K562 (cell line): ENCODE data around the gene FBXO27. TPM values are rescaled to one million over a fixed set of nuclear protein-coding genes. Genes with fewer than 3 reads are reported as not detected.
A peak's percentile ranks its signal among the peaks of the same experiment; 100 is the strongest.

Experiments
- ATAC-seq: fragments of 200-7000 bp; cut with Tn5 transposase; 3 replicates; pipeline ENCODE4 v1.9.1; 2020; ENCODE audit warnings: moderate library complexity
- BruUV-seq: library from RNA; stranded (reverse); fragments of 400-500 nt; replicated peaks from 2 replicates; lab custom pipeline; 2021; lab: Mats Ljungman, UMichigan
- CTCF ChIA-PET: fragments of 300-600 bp; formaldehyde crosslinking; extraction: SDS; loops from one replicate; lab custom pipeline; 2021; ENCODE audit warnings: low intra/inter-chr PET ratio; lab: Yijun Ruan, JAX
- POLR2A ChIA-PET: fragments of 300-600, 350-650 bp; sonication (Branson Sonifier 250); formaldehyde crosslinking; extraction: SDS; loops from one replicate; lab custom pipeline; 2021; ENCODE audit warnings: antibody characterized with exemption, inconsistent platforms; lab: Yijun Ruan, JAX
- DNase-seq, 4 experiments: peaks; one replicate each; pipeline versions ENCODE4 v3.0.0 to v3.0.0-alpha.2; 2011 to 2018; ENCODE audit warnings: low spot score in 3 of 4, mixed read lengths in 3 of 4; ENCODE audit errors: extremely low read depth in 1 of 4
- FAIRE-seq: peaks from 2 replicates; lab custom pipeline; 2011; peaks lifted over from hg19 to GRCh38; lab: Jason Lieb, UNC
- H2AFZ ChIP-seq: 2 replicates; pipeline ENCODE4 v1.6.0; 2011; ENCODE audit warnings: low read depth, low read length, control low read depth, inconsistent platforms
- H3K27ac ChIP-seq: fragments of 200-600 bp; 3 replicates; pipeline ENCODE4 v1.8.0; 2011; ENCODE audit warnings: low read depth, mild to moderate bottlenecking, control low read depth, inconsistent platforms, low read length, moderate library complexity, mixed read lengths; ENCODE audit errors: extremely low read depth
- H3K27me3 ChIP-seq, 2 experiments: fragments of 300-600 bp in 1 of 2; 2 replicates in 1 of 2; 3 replicates in 1 of 2; pipeline versions ENCODE4 v1.6.0 to v1.8.0; 2011; ENCODE audit warnings: inconsistent platforms in 2 of 2, low read length in 2 of 2, mild to moderate bottlenecking in 1 of 2, mixed read lengths in 1 of 2, moderate library complexity in 1 of 2; ENCODE audit not compliant: control insufficient read depth in 2 of 2, insufficient read depth in 2 of 2
- H3K36me3 ChIP-seq: fragments of 300-600 bp; 3 replicates; pipeline ENCODE4 v1.8.0; 2011; ENCODE audit warnings: mild to moderate bottlenecking, low read length, inconsistent platforms; ENCODE audit not compliant: control insufficient read depth, insufficient read depth
- H3K4me1 ChIP-seq, 2 experiments: fragments of 200-600 bp in 1 of 2; replicated peaks in 1 of 2; 2 replicates in 1 of 2; 3 replicates in 1 of 2; pipeline versions ENCODE4 v1.5.1 to v1.8.0; 2011; ENCODE audit warnings: inconsistent platforms in 2 of 2, low read length in 2 of 2, mild to moderate bottlenecking in 1 of 2, mixed read lengths in 1 of 2, moderate library complexity in 1 of 2; ENCODE audit not compliant: control insufficient read depth in 2 of 2, insufficient read depth in 2 of 2
- H3K4me2 ChIP-seq: 2 replicates; pipeline ENCODE4 v1.6.1; 2011; ENCODE audit warnings: low read length, control low read depth, inconsistent platforms, mixed read lengths; ENCODE audit not compliant: insufficient read depth
- H3K4me3 ChIP-seq: fragments of 200-600 bp; sonication (generic), shearing (Covaris generic); 2 replicates; pipeline ENCODE4 v1.5.1; 2016; ENCODE audit warnings: control low read depth, inconsistent platforms
- H3K79me2 ChIP-seq: fragments of 200-600 bp; 3 replicates; pipeline ENCODE4 v1.8.0; 2011; ENCODE audit warnings: low read length, inconsistent platforms; ENCODE audit not compliant: control insufficient read depth, insufficient read depth
- H3K9ac ChIP-seq, 2 experiments: 2 replicates each; pipeline versions ENCODE4 v1.6.0 to v1.6.1; 2011; ENCODE audit warnings: low read depth in 2 of 2, low read length in 2 of 2, control low read depth in 1 of 2, inconsistent platforms in 1 of 2, mild to moderate bottlenecking in 1 of 2, mixed read lengths in 1 of 2; ENCODE audit not compliant: insufficient read depth in 1 of 2
- H3K9me1 ChIP-seq: one replicate; pipeline ENCODE4 v1.6.0; 2011; ENCODE audit warnings: inconsistent platforms, mild to moderate bottlenecking, low read length, moderate library complexity; ENCODE audit not compliant: control insufficient read depth, insufficient read depth
- H3K9me3 ChIP-seq: replicated peaks from 2 replicates; pipeline ENCODE4 v1.5.1; 2011; ENCODE audit warnings: low read depth, low read length, inconsistent platforms; ENCODE audit not compliant: control insufficient read depth, insufficient read depth
- H4K20me1 ChIP-seq: replicated peaks from 2 replicates; pipeline ENCODE4 v1.6.1; 2011; ENCODE audit warnings: low read length, inconsistent platforms, mixed read lengths; ENCODE audit not compliant: control insufficient read depth, insufficient read depth
- ATF2 ChIP-seq: sonication (generic); formaldehyde crosslinking; IDR thresholded peaks from 2 replicates; pipeline ENCODE4 v1.8.1; 2022; ENCODE audit warnings: missing genetic modification reagents
- ATF4 ChIP-seq: fragments of 450-650 bp; formaldehyde crosslinking; IDR thresholded peaks from 2 replicates; pipeline ENCODE4 v1.4.0; 2022; ENCODE audit warnings: mild to moderate bottlenecking, moderate library complexity
- CBX1 ChIP-seq: sonication (generic); IDR thresholded peaks from 2 replicates; pipeline ENCODE4 v1.6.1; 2016; ENCODE audit warnings: antibody characterized with exemption, low read depth, mild to moderate bottlenecking
- CBX2 ChIP-seq: fragments of 200-600 bp; sonication (generic); IDR thresholded peaks from one replicate; pipeline ENCODE4 v1.6.1; 2012; ENCODE audit warnings: mild to moderate bottlenecking, low read length, inconsistent platforms; ENCODE audit not compliant: insufficient read depth, poor library complexity, severe bottlenecking
- CHD4 ChIP-seq: fragments of 200-600 bp; sonication (generic); IDR thresholded peaks from 3 replicates; pipeline ENCODE4 v1.6.1; 2012; ENCODE audit warnings: low read depth, mild to moderate bottlenecking, mixed read lengths, low read length, inconsistent platforms; ENCODE audit not compliant: insufficient read depth, insufficient replicate concordance, poor library complexity, severe bottlenecking
- E2F1 ChIP-seq: sonication (generic); formaldehyde crosslinking; IDR thresholded peaks from 2 replicates; pipeline ENCODE4 v1.8.1; 2023; ENCODE audit warnings: mild to moderate bottlenecking, missing genetic modification reagents, moderate library complexity
- FOXA3 ChIP-seq, 2 experiments: fragments of 450-650 bp in 1 of 2; sonication (generic) in 1 of 2; formaldehyde crosslinking; IDR thresholded peaks in 1 of 2; conservative IDR thresholded peaks in 1 of 2; 2 replicates each; pipeline versions ENCODE4 v1.4.0 to v1.8.0; 2020 to 2022; ENCODE audit warnings: mild to moderate bottlenecking in 2 of 2, missing genetic modification reagents in 1 of 2
- GTF2A2 ChIP-seq: IDR thresholded peaks from 2 replicates; pipeline ENCODE4 v1.6.1; 2016; ENCODE audit warnings: mild to moderate bottlenecking, missing genetic modification characterization, missing compliant biosample characterization
- KAT8 ChIP-seq: fragments of 450-650 bp; IDR thresholded peaks from 2 replicates; pipeline ENCODE4 v1.6.1; 2016; ENCODE audit warnings: low read depth, mild to moderate bottlenecking
- KDM1A ChIP-seq, 2 experiments: fragments of 450-650 bp; IDR thresholded peaks; 2 replicates each; pipeline ENCODE4 v1.6.1; 2016; ENCODE audit warnings: mild to moderate bottlenecking in 2 of 2
- MBD2 ChIP-seq: sonication (generic); IDR thresholded peaks from 2 replicates; pipeline ENCODE4 v1.6.1; 2016; ENCODE audit warnings: low read depth, borderline replicate concordance
- MCM5 ChIP-seq: fragments of 450-650 bp; IDR thresholded peaks from 2 replicates; pipeline ENCODE4 v1.6.1; 2016; ENCODE audit warnings: low read depth
- MECOM ChIP-seq: fragments of 250-450 bp; sonication (Bioruptor Pico); IDR thresholded peaks from 2 replicates; pipeline ENCODE4 v1.8.0; 2022; ENCODE audit warnings: inconsistent platforms
- PHF20 ChIP-seq: fragments of 450-650 bp; IDR thresholded peaks from 2 replicates; pipeline ENCODE4 v1.6.1; 2018; ENCODE audit not compliant: partially characterized antibody
- PTBP1 ChIP-seq: fragments of 200-400 bp; formaldehyde crosslinking; IDR thresholded peaks from 2 replicates; pipeline ENCODE4 v1.6.1; 2017; ENCODE audit warnings: low read depth, low read length
- RBM25 ChIP-seq: fragments of 200-400 bp; formaldehyde crosslinking; IDR thresholded peaks from 2 replicates; pipeline ENCODE4 v1.6.1; 2018; ENCODE audit warnings: low read length, low read depth, moderate library complexity; ENCODE audit not compliant: severe bottlenecking
- RBM39 ChIP-seq: fragments of 200-400 bp; formaldehyde crosslinking; optimal IDR thresholded peaks from 2 replicates; pipeline ENCODE3; 2018; ENCODE audit warnings: low read depth, low read length
- SETDB1 ChIP-seq: IDR thresholded peaks from one replicate; pipeline ENCODE4 v1.6.1; 2012; ENCODE audit warnings: low read length, control low read depth, inconsistent platforms
- SMARCA5 ChIP-seq: fragments of 450-650 bp; IDR thresholded peaks from 2 replicates; pipeline ENCODE4 v1.6.1; 2016
- THAP7 ChIP-seq: fragments of 250-450 bp; sonication (Bioruptor Pico); IDR thresholded peaks from 2 replicates; pipeline ENCODE4 v1.5.0; 2021
- TRIM28 ChIP-seq: fragments of 450-650 bp; IDR thresholded peaks from 2 replicates; pipeline ENCODE4 v1.6.1; 2017
- ZNF431 ChIP-seq: sonication (generic); formaldehyde crosslinking; IDR thresholded peaks from 2 replicates; pipeline ENCODE4 v1.8.0; 2022; ENCODE audit warnings: mild to moderate bottlenecking, missing genetic modification reagents
- WGBS: fragments of 100-300 bp; shearing (Covaris generic); methylation state at CpG from one replicate; pipeline ENCODE4 v1.1.6; 2016; ENCODE audit warnings: low coverage, mixed read lengths; ENCODE audit not compliant: insufficient coverage; ENCODE audit errors: missing lambda C conversion rate; 5-methylcytosine and 5-hydroxymethylcytosine counted together
- in situ Hi-C: fragments of 300-500 bp; cut with MboI; formaldehyde crosslinking; loops from 4 replicates; pipeline ENCODE4 v1.15.0; 2018; ENCODE audit warnings: inconsistent platforms, mixed read lengths
- intact Hi-C: fragments of 100-400 bp; cut with micrococcal nuclease; formaldehyde crosslinking; loops from 2 replicates; pipeline ENCODE4 v1.14.2; 2022
- polyA plus RNA-seq, 8 experiments: library from polyadenylated mRNA; depleted of rRNA in 4 of 8; stranded (reverse) in 5 of 8; unstranded in 3 of 8; fragments of >200 nt; fragmentation: Nextera tagmentation in 2 of 8; fragmentation: Illumina TruSeq in 1 of 8; extraction: Ambion mirVana in 2 of 8; extraction: Trizol in 1 of 8; gene quantifications; 2 replicates each; pipeline versions ENCODE4 v1.2.1 to v1.2.3, GENCODE V29; 2011 to 2014; ENCODE audit warnings: inconsistent platforms in 1 of 8, missing spikeins in 1 of 8
- total RNA-seq, 7 experiments: library from RNA; depleted of rRNA in 6 of 7; stranded (reverse); fragments of >200 nt in 6 of 7; fragmentation: Illumina TruSeq in 2 of 7; extraction: Trizol in 2 of 7; gene quantifications; 2 replicates each; pipeline versions ENCODE4 v1.2.1 to v1.2.3, GENCODE V29; 2011 to 2021; ENCODE audit warnings: low replicate concordance in 1 of 7

The FBXO27 gene
- total and polyA plus RNA-seq, 9 of the 15 experiments (the other 6 are each of a cell fraction or from before 2014, with no cell fraction given) = 1.8 to 11.0 (median 6.3) TPM

- Histone ChIP-seq H3K4me2 (no peak overlapping the region), H3K4me3 (no peak overlapping the region), H3K27me3 (peaks cover 13 to 24% of the 10 kb centered on the region in 2 experiments; a peak in 3 of 5 replicates), H4K20me1 (no peaks in the 10 kb centered on the region), H3K9me3 (no peaks in the 10 kb centered on the region), H3K9me1 (no peaks in the 10 kb centered on the region), H3K79me2 (no peaks in the 10 kb centered on the region), H3K4me1 (no peaks in the 10 kb centered on the region), H3K9ac (no peak overlapping the region), H3K27ac (no peak overlapping the region), H3K36me3 (no peaks in the 10 kb centered on the region), H2AFZ (no peak overlapping the region)
- DNase-seq (no peak), ATAC-seq (no peak), FAIRE-seq (no peak)
- in situ Hi-C loops (no loop called here), intact Hi-C loops (no loop called here)
- no TSS peak for BruUV-seq
- ChIA-PET POLR2A (no interaction called here), CTCF (no interaction called here)
- WGBS = 1% methylated on average over 11 of the region's 11 CpGs
- no peak for TF ChIP-seq E2F1 (CRISPR knock-in tag)
- no peak for TF ChIP-seq ATF4
- peak; percentile 92 for TF ChIP-seq RBM25
- TF ChIP-seq THAP7 = no peak
- TF ChIP-seq RBM39 = no peak
- no peak for TF ChIP-seq MCM5
- TF ChIP-seq GTF2A2 (tag) = 0 out of 2 replicates have a peak, but pooled peaks have one; percentile 18
- TF ChIP-seq CBX2 = no peak
- peak in 1 of 2 experiments; percentile 56 for TF ChIP-seq KDM1A (IDR thresholded peaks at IDR 0.05)
- TF ChIP-seq KAT8 = no peak
- TF ChIP-seq FOXA3 (CRISPR knock-in tag; conservative IDR thresholded peaks at IDR 0.05 in 1 of 2, IDR thresholded peaks at IDR 0.05 in 1 of 2) = no peak
- peak; percentile 86 for TF ChIP-seq CHD4
- no peak for TF ChIP-seq PHF20
- peak; percentile 78 for TF ChIP-seq SMARCA5
- no peak for TF ChIP-seq SETDB1
- peak; percentile 71; the same call in 1 of the 2 replicates for TF ChIP-seq CBX1
- TF ChIP-seq ZNF431 (CRISPR knock-in tag) = no peak
- TF ChIP-seq ATF2 (CRISPR knock-in tag) = no peak
- TF ChIP-seq PTBP1 = 0 out of 2 replicates have a peak, but pooled peaks have one; percentile 62
- TF ChIP-seq MBD2 = no peak
- TF ChIP-seq MECOM (CRISPR knock-in tag) = no peak
- TF ChIP-seq TRIM28 = no peak
These were observed 45.0 kb upstream of the FBXO27 start for GRCh38 chr19:39077323-39077722.
